ENCODE measurements around the gene PTP4A2. TPM values are rescaled to one million over a fixed set of nuclear protein-coding genes. Genes with fewer than 3 reads are reported as not detected.

Gene PTP4A2
- total and polyA plus RNA-seq, 12 donors = 51.8 to 371 (median 177) TPM

- Histone ChIP-seq H3K9me3 (replicated peaks in 1 of 3) (no peaks in the 10 kb centered on the region), H3K36me3 (replicated peaks in 1 of 2) (no peaks in the 10 kb centered on the region), H3K27ac (peak overlapping the region; percentile 20 to 100 (median 87)), H3K4me3 (peak overlapping the region in 2 of 4 donors; percentile 67 to 96), H3K27me3 (no peaks in the 10 kb centered on the region), H3K4me1 (replicated peaks in 1 of 2) (peaks cover 59 to 73% of the 10 kb centered on the region in 2 donors)
- TF ChIP-seq POLR2A (IDR thresholded peaks at IDR 0.05) = no peak
- no peak for TF ChIP-seq CTCF (IDR thresholded peaks at IDR 0.05)
- WGBS, 4 donors = 73 to 77% (median 74%) methylated on average over 8 of the region's 8 CpGs
- DNase-seq = peak in 1 of 7 donors; percentile 46
- intact Hi-C loops (cut with DNase I) = no loop called here
Measured at GRCh38 chr1:31936278-31936980, 1.7 kb downstream of the PTP4A2 start.

GRCh38 chr1:31934706-31935629 is 3.2 kb downstream of the PTP4A2 start:
- H3K36me3 ChIP-seq (replicated peaks in 1 of 2) = no peaks in the 10 kb centered on the region
- H3K4me3 ChIP-seq = peak overlapping the region in 1 of 4 donors; percentile 19
- 35 to 41% (median 38%) methylated on average over 8 of the region's 8 CpGs for WGBS, 4 donors
- peaks cover 64 to 87% of the 10 kb centered on the region in 2 donors for H3K4me1 ChIP-seq (replicated peaks in 1 of 2)
- no peak for DNase-seq
- intact Hi-C loops (cut with DNase I) = no loop called here
- H3K27ac ChIP-seq = peak overlapping the region in 4 of 5 donors; percentile 26 to 74 (median 50)
- TF ChIP-seq CTCF (IDR thresholded peaks at IDR 0.05) = no peak
- no peak for TF ChIP-seq POLR2A (IDR thresholded peaks at IDR 0.05)
- H3K27me3 ChIP-seq = no peaks in the 10 kb centered on the region
- H3K9me3 ChIP-seq (replicated peaks in 1 of 3) = no peaks in the 10 kb centered on the region

GRCh38 chr1:31932491-31933316 is 5.5 kb downstream of the PTP4A2 start:
- peak overlapping the region in 1 of 5 donors; percentile 45 for H3K27ac ChIP-seq
- H3K4me1 ChIP-seq (replicated peaks in 1 of 2) = peaks cover 66 to 95% of the 10 kb centered on the region in 2 donors
- no peak for DNase-seq
- TF ChIP-seq CTCF (IDR thresholded peaks at IDR 0.05) = no peak
- no peak for TF ChIP-seq POLR2A (IDR thresholded peaks at IDR 0.05)
- 48 to 63% (median 56%) methylated on average over 6 of the region's 6 CpGs for WGBS, 4 donors
- no peak overlapping the region for H3K4me3 ChIP-seq
- no peaks in the 10 kb centered on the region for H3K36me3 ChIP-seq (replicated peaks in 1 of 2)
- no peaks in the 10 kb centered on the region for H3K9me3 ChIP-seq (replicated peaks in 1 of 3)
- intact Hi-C loops (cut with DNase I) = no loop called here
- H3K27me3 ChIP-seq = no peaks in the 10 kb centered on the region

All from adrenal gland (tissue), 12 donors.